ENCODE data around the gene ALKBH6. TPM values are rescaled to one million over a fixed set of nuclear protein-coding genes. Genes with fewer than 3 reads are reported as not detected.
A peak's percentile ranks its signal among the peaks of the same experiment; 100 is the strongest.

Gene ALKBH6
- total and polyA plus RNA-seq, 2 of the 13 experiments (the other 11 are each of a cell fraction or from before 2014, with no cell fraction given), result 13.7 to 18.1 TPM

GRCh38 chr19:36054119-36054732 is 40.2 kb upstream of the ALKBH6 start, which contains the start of gene THAP8 (continued):
- peak; percentile 60; the same call in 1 of the 2 replicates for TF ChIP-seq ZNF792 (CRISPR knock-in tag; IDR thresholded peaks at IDR 0.05)
- peak; percentile 72; the same call in 1 of the 2 replicates for TF ChIP-seq CHD2 (IDR thresholded peaks at IDR 0.05; ENCODE audit: low read depth, low read length)
- peak; percentile 85; the same call in 1 of the 2 replicates for TF ChIP-seq HDAC2 (CRISPR knock-in tag; IDR thresholded peaks at IDR 0.05)
- peak; percentile 89; the same call in 1 of the 2 replicates for TF ChIP-seq NR0B2 (CRISPR knock-in tag; IDR thresholded peaks at IDR 0.05)
- 0 out of 2 replicates have a peak, but pooled peaks have one; percentile 72 for TF ChIP-seq ZNF451 (CRISPR knock-in tag; IDR thresholded peaks at IDR 0.05)
- TF ChIP-seq MAZ (IDR thresholded peaks at IDR 0.05; ENCODE audit: borderline replicate concordance, low read depth, low read length), result peak; percentile 48; the same call in 1 of the 2 replicates
- peak; percentile 87 for TF ChIP-seq MAZ (CRISPR knock-in tag; IDR thresholded peaks at IDR 0.05; ENCODE audit: low read depth)
- peak; percentile 65; the same call in 1 of the 2 replicates for TF ChIP-seq ARNT2 (CRISPR knock-in tag; IDR thresholded peaks at IDR 0.05; ENCODE audit: low read depth)
- TF ChIP-seq GATAD2A (CRISPR knock-in tag; IDR thresholded peaks at IDR 0.05), result peak; percentile 69
- peak; percentile 40 for TF ChIP-seq TARDBP (CRISPR knock-in tag; IDR thresholded peaks at IDR 0.05)
- peak; percentile 11; the same call in 1 of the 2 replicates for TF ChIP-seq ZNF782 (CRISPR knock-in tag; IDR thresholded peaks at IDR 0.05; ENCODE audit: borderline replicate concordance)
- TF ChIP-seq KLF15 (CRISPR knock-in tag; IDR thresholded peaks at IDR 0.05; ENCODE audit: borderline replicate concordance), result peak; percentile 17; the same call in 1 of the 2 replicates
- peak; percentile 25; the same call in 1 of the 2 replicates for TF ChIP-seq RFXANK (CRISPR knock-in tag; IDR thresholded peaks at IDR 0.05)
- TF ChIP-seq DR1 (CRISPR knock-in tag; IDR thresholded peaks at IDR 0.05), result peak; percentile 66; the same call in 1 of the 2 replicates
- TF ChIP-seq ZXDC (CRISPR knock-in tag; IDR thresholded peaks at IDR 0.05), result no peak
- no peak for TF ChIP-seq ZNF20 (CRISPR knock-in tag; IDR thresholded peaks at IDR 0.05)
- 0 out of 2 replicates have a peak, but pooled peaks have one; percentile 72 for TF ChIP-seq ZNF160 (CRISPR knock-in tag; IDR thresholded peaks at IDR 0.05)
- TF ChIP-seq ZNF619 (CRISPR knock-in tag; IDR thresholded peaks at IDR 0.05), result peak; percentile 39; the same call in 1 of the 2 replicates
- peak; percentile 90 for TF ChIP-seq SALL1 (CRISPR knock-in tag; IDR thresholded peaks at IDR 0.05)
- peak; percentile 66; the same call in 1 of the 2 replicates for TF ChIP-seq HNF1B (CRISPR knock-in tag; IDR thresholded peaks at IDR 0.05)
- peak; percentile 82; the same call in 1 of the 2 replicates for TF ChIP-seq ZSCAN31 (CRISPR knock-in tag; IDR thresholded peaks at IDR 0.05; ENCODE audit: low read depth)
- TF ChIP-seq SP2 (CRISPR knock-in tag; IDR thresholded peaks at IDR 0.05), result no peak
- no peak; the same call in 1 of the 2 replicates for TF ChIP-seq ZBTB14 (CRISPR knock-in tag; IDR thresholded peaks at IDR 0.05)
- TF ChIP-seq KLF13 (CRISPR knock-in tag; IDR thresholded peaks at IDR 0.05), result no peak
- TF ChIP-seq ETV5 (CRISPR knock-in tag; IDR thresholded peaks at IDR 0.05; ENCODE audit: borderline replicate concordance), result peak; percentile 59
- TF ChIP-seq DMAP1 (CRISPR knock-in tag; IDR thresholded peaks at IDR 0.05), result peak; percentile 73; the same call in 1 of the 2 replicates

Data from HepG2 (cell line).